PC-3 (cell line): Measurements from ENCODE around the gene OTUD1. TPM values are rescaled to one million over a fixed set of nuclear protein-coding genes. Genes with fewer than 3 reads are reported as not detected.

Experiments used
- ATAC-seq: fragments of 200-7000 bp; cut with Tn5 transposase; 2 replicates; pipeline ENCODE4 v1.9.1; 2020; ENCODE audit warnings: mild to moderate bottlenecking, moderate library complexity
- BruUV-seq: library from RNA; stranded (reverse); fragments of 400-500 nt; replicated peaks from 2 replicates; lab custom pipeline; 2021; lab: Mats Ljungman, UMichigan
- CTCF ChIA-PET: fragments of 300-600 bp; sonication (Branson Sonifier 250); formaldehyde crosslinking; loops from one replicate; lab custom pipeline; 2022; ENCODE audit warnings: antibody characterized with exemption; lab: Charles Lee
- POLR2A ChIA-PET: fragments of 300-600 bp; sonication (Branson Sonifier 250); formaldehyde crosslinking; loops from one replicate; lab custom pipeline; 2022; ENCODE audit warnings: antibody characterized with exemption; ENCODE audit not compliant: unreplicated experiment; lab: Charles Lee
- DNase-seq: peaks from one replicate; pipeline ENCODE4 v3.0.0-alpha.2; 2015
- H2AFZ ChIP-seq: fragments of 300-600 bp; sonication (generic); 2 replicates; pipeline ENCODE4 v1.6.0; 2016; ENCODE audit warnings: antibody characterized with exemption, low read length
- H3F3A ChIP-seq: fragments of 300-600 bp; sonication (generic); one replicate; pipeline ENCODE4 v1.6.0; 2017; ENCODE audit warnings: antibody characterized with exemption, low read length, control low read depth, mild to moderate bottlenecking; ENCODE audit not compliant: unreplicated experiment
- H3K27ac ChIP-seq: fragments of 300-600 bp; sonication (generic); 2 replicates; pipeline ENCODE4 v1.5.1; 2016; ENCODE audit warnings: mild to moderate bottlenecking, low read length
- H3K27me3 ChIP-seq: fragments of 300-600 bp; sonication (generic); 2 replicates; pipeline ENCODE4 v1.6.1; 2016; ENCODE audit warnings: low read length, mixed read lengths
- H3K36me3 ChIP-seq: fragments of 300-600 bp; sonication (generic); 2 replicates; pipeline ENCODE4 v1.6.1; 2016; ENCODE audit warnings: low read depth, mixed run types, low read length, mixed read lengths
- H3K4me1 ChIP-seq: fragments of 300-600 bp; sonication (generic); 2 replicates; pipeline ENCODE4 v1.5.1; 2016; ENCODE audit warnings: low read length; ENCODE audit not compliant: insufficient read depth
- H3K4me2 ChIP-seq: fragments of 300-600 bp; sonication (generic); 2 replicates; pipeline ENCODE4 v1.6.0; 2016; ENCODE audit warnings: low read length
- H3K4me3 ChIP-seq: fragments of 300-600 bp; sonication (generic); 2 replicates; pipeline ENCODE4 v1.5.1; 2016; ENCODE audit warnings: mild to moderate bottlenecking, low read length, mixed read lengths
- H3K79me2 ChIP-seq: fragments of 300-600 bp; sonication (generic); 2 replicates; pipeline ENCODE4 v1.6.1; 2017; ENCODE audit warnings: low read length, mixed read lengths
- H3K9ac ChIP-seq: fragments of 300-600 bp; sonication (generic); 2 replicates; pipeline ENCODE4 v1.6.0; 2016; ENCODE audit warnings: mild to moderate bottlenecking, low read length
- H3K9me2 ChIP-seq: fragments of 300-600 bp; sonication (generic); replicated peaks from 2 replicates; pipeline ENCODE4 v1.6.1; 2016; ENCODE audit warnings: mixed run types, low read length, mixed read lengths
- H3K9me3 ChIP-seq: fragments of 300-600 bp; sonication (generic); 2 replicates; pipeline ENCODE4 v1.6.1; 2016; ENCODE audit warnings: low read length, mixed read lengths
- H4K20me1 ChIP-seq: fragments of 300-600 bp; sonication (generic); 2 replicates; pipeline ENCODE4 v1.6.1; 2016; ENCODE audit warnings: low read length, mixed read lengths
- CTCF ChIP-seq: fragments of 300-600 bp; sonication (generic); conservative IDR thresholded peaks from 2 replicates; pipeline ENCODE4 v1.5.1; 2017; ENCODE audit warnings: antibody characterized with exemption, low read depth, mild to moderate bottlenecking, low read length
- EZH2 ChIP-seq: fragments of 300-600 bp; sonication (generic); IDR thresholded peaks from one replicate; pipeline ENCODE4 v1.6.1; 2017; ENCODE audit warnings: antibody characterized with exemption, mild to moderate bottlenecking, low read length; ENCODE audit not compliant: unreplicated experiment
- EZH2phosphoT487 ChIP-seq: fragments of 300-600 bp; sonication (generic); IDR thresholded peaks from 2 replicates; pipeline ENCODE4 v1.6.1; 2018; ENCODE audit warnings: mild to moderate bottlenecking, antibody characterized with exemption, low read length, borderline replicate concordance
- intact Hi-C: fragments of 100-400 bp; cut with micrococcal nuclease; formaldehyde crosslinking; loops from 2 replicates; pipeline ENCODE4 v1.9.0; 2023
- total RNA-seq: library from RNA; depleted of rRNA; stranded (reverse); fragments of >200 nt; gene quantifications from 2 replicates; pipeline ENCODE4 v1.2.3, GENCODE V29; 2014

The OTUD1 gene
- total RNA-seq, 1 experiment from 2014 or later, result 6.0 TPM

- intact Hi-C loops, result loop anchor here (5.0 kb wide), 1 partner anchor 120 kb away; no protein-coding TSS in a partner anchor
- BruUV-seq, result no TSS peak
- POLR2A ChIA-PET, result no interaction called here
- peaks cover 21% of the 10 kb centered on the region for H3K79me2 ChIP-seq
- no peaks in the 10 kb centered on the region for H3K36me3 ChIP-seq
- no peak overlapping the region for H2AFZ ChIP-seq
- no peak overlapping the region for H3K9ac ChIP-seq
- no peak overlapping the region for H3K4me3 ChIP-seq
- no peaks in the 10 kb centered on the region for H3F3A ChIP-seq
- ATAC-seq, result no peak
- H3K27me3 ChIP-seq, result no peaks in the 10 kb centered on the region
- no peak overlapping the region for H3K27ac ChIP-seq
- no peak overlapping the region for H3K4me2 ChIP-seq
- TF ChIP-seq CTCF (no peak), EZH2phosphoT487 (no peak), EZH2 (no peak)
- CTCF ChIA-PET, result no interaction called here
- H3K9me2 ChIP-seq, result no peaks in the 10 kb centered on the region
- peaks cover 14% of the 10 kb centered on the region for H4K20me1 ChIP-seq
- DNase-seq, result no peak
- no peaks in the 10 kb centered on the region for H3K9me3 ChIP-seq
- peaks cover 30% of the 10 kb centered on the region for H3K4me1 ChIP-seq
These were observed 1.9 kb upstream of the OTUD1 start for GRCh38 chr10:23436983-23437382.

GRCh38 chr10:23437963-23438546, 820 bp upstream of the OTUD1 start:
- Histone ChIP-seq H3K79me2 (peaks cover 30% of the 10 kb centered on the region), H3K36me3 (no peaks in the 10 kb centered on the region), H3K27ac (peak overlapping the region; percentile 56), H3K9ac (peak overlapping the region; percentile 47), H3K9me2 (no peaks in the 10 kb centered on the region), H2AFZ (peak overlapping the region; percentile 72), H3K4me1 (peaks cover 30% of the 10 kb centered on the region), H4K20me1 (peaks cover 15% of the 10 kb centered on the region), H3K4me2 (peak overlapping the region; percentile 74), H3K27me3 (no peaks in the 10 kb centered on the region), H3K4me3 (peak overlapping the region; percentile 59), H3K9me3 (no peaks in the 10 kb centered on the region), H3F3A (no peaks in the 10 kb centered on the region)
- BruUV-seq, result TSS peak; percentile 65
- intact Hi-C loops, result loop anchor here (5.0 kb wide), 1 partner anchor 121 kb away; no protein-coding TSS in a partner anchor
- DNase-seq (no peak), ATAC-seq (no peak)
- ChIA-PET POLR2A (no interaction called here), CTCF (no interaction called here)
- no peak for TF ChIP-seq CTCF
- TF ChIP-seq EZH2phosphoT487, result no peak
- TF ChIP-seq EZH2, result no peak

- H2AFZ ChIP-seq, result peak overlapping the region; percentile 55; the same call in 1 of the 2 replicates
- TF ChIP-seq CTCF (no peak), EZH2phosphoT487 (no peak), EZH2 (no peak)
- CTCF ChIA-PET, result no interaction called here
- H3K4me3 ChIP-seq, result peak overlapping the region; percentile 79
- peak overlapping the region; percentile 45 for H3K27ac ChIP-seq
- peak overlapping the region; percentile 85 for H3K9ac ChIP-seq
- H3K9me3 ChIP-seq, result no peaks in the 10 kb centered on the region
- BruUV-seq, result no TSS peak
- peak overlapping the region; percentile 86 for H3K4me2 ChIP-seq
- H4K20me1 ChIP-seq, result peaks cover 15% of the 10 kb centered on the region
- peaks cover 34% of the 10 kb centered on the region for H3K4me1 ChIP-seq
- H3K27me3 ChIP-seq, result no peaks in the 10 kb centered on the region
- POLR2A ChIA-PET, result interaction anchor here (0.5 to 0.7 kb wide), 2 partner anchors 29 to 99 kb away, joined by 4 to 6 read pairs; no protein-coding TSS in a partner anchor
- ATAC-seq, result peak; percentile 14
- no peaks in the 10 kb centered on the region for H3K9me2 ChIP-seq
- intact Hi-C loops, result loop anchor here (5.0 kb wide), 1 partner anchor 122 kb away; no protein-coding TSS in a partner anchor
- DNase-seq, result no peak
- no peaks in the 10 kb centered on the region for H3K36me3 ChIP-seq
- peaks cover 30% of the 10 kb centered on the region for H3K79me2 ChIP-seq
- no peaks in the 10 kb centered on the region for H3F3A ChIP-seq
These were observed 631 bp downstream of the OTUD1 start for GRCh38 chr10:23439452-23439960.
